G401 (cell line): ENCODE results near the gene CABP1. TPM values are rescaled to one million over a fixed set of nuclear protein-coding genes. Genes with fewer than 3 reads are reported as not detected.

Experiments
- DNase-seq: peaks from one replicate; pipeline ENCODE4 v3.0.0-alpha.2; 2015; ENCODE audit warnings: low spot score
- in situ Hi-C: cut with HindIII; loops from 2 replicates; pipeline ENCODE4 v1.10.0; 2016; ENCODE audit warnings: low sequenced_read_pairs, mixed read lengths
- total RNA-seq: library from RNA; depleted of rRNA; stranded (reverse); fragments of >200 nt; shearing (Covaris generic); gene quantifications from 2 replicates; pipeline ENCODE4 v1.2.3, GENCODE V29; 2014; rRNA removed

Gene CABP1
- total RNA-seq, 1 experiment from 2014 or later: not detected

GRCh38 chr12:120711411-120711810 lies 71.0 kb downstream of the CABP1 start:
- in situ Hi-C loops: no loop called here
- DNase-seq: peak; percentile 41

- no peak for DNase-seq
- in situ Hi-C loops: no loop called here
Measured at GRCh38 chr12:120712610-120713009, 72.2 kb downstream of the CABP1 start.

- in situ Hi-C loops: no loop called here
- DNase-seq: peak; percentile 89
Measured at GRCh38 chr12:120713861-120714482, 73.5 kb downstream of the CABP1 start.

Other genes with a start within 250 kb of the CABP1 start
- gene COX6A1, start 202.5 kb upstream of the CABP1 start, total RNA-seq: 487 and 568 TPM in 2 replicates
- 90.3 and 118 TPM in 2 replicates for gene TRIAP1, start 194.2 kb upstream of the CABP1 start, total RNA-seq
- gene GATC, start 194.2 kb upstream of the CABP1 start, total RNA-seq: 34.3 and 42.3 TPM in 2 replicates
- 338 and 491 TPM in 2 replicates for gene SRSF9, start 170.9 kb upstream of the CABP1 start, total RNA-seq
- 541 and 568 TPM in 2 replicates for gene DYNLL1, start 144.5 kb upstream of the CABP1 start, total RNA-seq
- 34.3 and 45.5 TPM in 2 replicates for gene COQ5, start 111.5 kb upstream of the CABP1 start, total RNA-seq
- 83.7 and 115 TPM in 2 replicates for gene RNF10, start 106.3 kb upstream of the CABP1 start, total RNA-seq
- gene POP5, start 59.2 kb upstream of the CABP1 start, total RNA-seq: 43.9 and 45.9 TPM in 2 replicates
- gene MLEC, start 46.5 kb downstream of the CABP1 start, total RNA-seq: 85.9 and 106 TPM in 2 replicates
- 47.0 and 53.8 TPM in 2 replicates for gene UNC119B, start 69.8 kb downstream of the CABP1 start, total RNA-seq
- 9.3 and 11.4 TPM in 2 replicates for gene ACADS, start 85.2 kb downstream of the CABP1 start, total RNA-seq